HG03558 (cell line): ENCODE measurements around the gene L1CAM.
"Not testable (repeated sequence)": the region's sequence is repeated elsewhere in the genome, so short reads cannot be mapped to it uniquely, and the experiment has no call there.

Source experiments
- ATAC-seq: cut with Tn5 transposase; IDR thresholded peaks from one replicate; pipeline ENCODE4 v1.9.1; 2021; ENCODE audit warnings: moderate number of reproducible peaks; ENCODE audit not compliant: unreplicated experiment; ENCODE audit errors: extremely low read depth

Gene L1CAM

DNA sequence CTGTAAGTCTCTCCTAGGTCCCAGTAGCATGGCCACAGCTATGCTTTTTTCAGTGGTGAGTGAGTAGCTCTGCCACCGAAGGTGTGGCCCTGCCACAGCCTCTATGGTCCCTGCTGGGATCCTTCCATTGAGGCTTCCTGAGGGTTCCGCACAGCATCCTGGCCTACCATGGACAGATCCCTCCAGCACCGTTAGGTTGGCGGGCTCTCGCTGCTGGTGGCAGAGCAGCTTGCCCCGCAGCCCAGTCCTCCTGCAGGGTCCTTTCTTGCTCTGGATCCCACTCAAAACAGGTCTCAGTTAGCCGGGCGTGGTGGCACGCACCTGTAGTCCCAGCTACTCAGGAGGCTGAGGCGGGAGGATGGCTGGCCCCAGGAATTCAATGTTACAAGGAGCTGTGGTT, 53.2 kb downstream of the L1CAM start:
- ATAC-seq = no peak

DNA sequence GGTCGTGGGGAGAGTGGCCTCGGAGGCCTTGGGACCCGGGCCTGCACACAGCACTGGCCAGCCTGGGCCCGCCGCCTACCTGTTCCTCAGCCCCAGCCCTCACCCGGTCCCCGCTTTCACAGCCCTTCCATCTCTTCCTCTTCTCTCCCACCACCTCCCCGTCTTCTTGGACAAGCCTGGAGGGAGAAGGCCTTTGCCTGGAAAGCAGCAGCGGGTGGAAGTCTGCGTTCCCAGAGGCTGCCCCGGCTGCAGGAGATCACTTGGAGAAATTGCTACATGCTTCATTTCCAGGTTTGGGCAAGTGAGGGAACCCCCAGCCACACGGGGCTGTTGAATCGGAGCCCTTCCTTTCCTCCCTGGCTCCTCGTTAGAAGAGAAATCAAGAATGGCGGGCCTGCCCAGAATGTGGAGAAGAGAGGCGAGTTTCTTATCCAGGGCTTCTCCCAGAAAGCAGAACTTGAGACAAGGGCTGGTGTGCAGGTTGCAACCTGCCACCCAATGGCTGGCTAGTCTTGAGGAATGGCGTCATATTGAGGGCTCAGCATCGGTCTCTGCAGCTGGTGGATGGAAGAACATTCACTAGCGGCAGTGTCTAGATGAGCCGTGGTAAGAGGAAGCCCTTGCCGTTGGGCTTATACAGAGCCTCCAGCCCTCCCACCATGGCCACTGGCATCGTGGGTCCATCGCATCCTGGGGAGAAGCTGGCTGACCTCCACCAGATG, 54.4 kb downstream of the L1CAM start:
- no peak for ATAC-seq

DNA sequence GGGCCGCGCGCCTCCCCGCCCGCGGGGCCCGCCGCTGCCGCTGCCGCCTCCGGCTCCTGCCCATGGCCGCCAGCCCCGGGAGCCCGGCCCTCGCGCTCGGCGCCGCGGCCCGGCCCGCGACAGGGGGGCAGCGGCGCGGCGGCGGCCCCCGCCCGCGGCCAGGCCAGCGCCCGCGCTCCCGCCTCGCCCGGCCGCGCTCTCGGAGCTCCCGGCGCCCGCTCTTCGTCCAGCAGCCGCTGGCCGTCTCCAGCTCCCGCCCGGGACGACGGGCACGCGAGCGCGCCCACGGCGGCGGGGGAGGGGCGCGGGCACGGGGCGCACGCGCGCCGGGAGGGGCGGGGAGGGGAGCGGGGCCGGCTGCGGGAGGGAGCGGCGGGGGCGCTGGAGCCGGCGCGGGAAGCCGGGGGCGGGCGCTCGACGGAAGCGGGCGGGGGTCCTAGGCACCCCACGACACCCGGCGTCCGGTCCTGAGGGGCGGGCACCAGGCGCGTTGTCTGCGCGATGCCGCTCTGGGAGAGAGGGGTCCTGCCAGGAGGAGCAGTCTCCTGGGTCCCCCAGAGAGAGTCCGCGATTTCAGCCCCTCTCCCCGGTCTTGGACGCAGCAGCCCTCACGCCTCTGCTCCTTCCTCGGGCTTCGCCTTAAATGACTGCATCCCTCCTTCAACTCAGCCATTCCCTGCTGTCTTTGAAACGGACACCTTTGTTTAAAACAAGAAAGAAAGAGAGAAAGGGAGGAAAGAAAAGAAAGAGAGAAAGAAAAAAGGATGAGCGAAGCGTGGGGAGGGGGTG, 55.1 kb downstream of the L1CAM start:
- ATAC-seq = no peak

DNA sequence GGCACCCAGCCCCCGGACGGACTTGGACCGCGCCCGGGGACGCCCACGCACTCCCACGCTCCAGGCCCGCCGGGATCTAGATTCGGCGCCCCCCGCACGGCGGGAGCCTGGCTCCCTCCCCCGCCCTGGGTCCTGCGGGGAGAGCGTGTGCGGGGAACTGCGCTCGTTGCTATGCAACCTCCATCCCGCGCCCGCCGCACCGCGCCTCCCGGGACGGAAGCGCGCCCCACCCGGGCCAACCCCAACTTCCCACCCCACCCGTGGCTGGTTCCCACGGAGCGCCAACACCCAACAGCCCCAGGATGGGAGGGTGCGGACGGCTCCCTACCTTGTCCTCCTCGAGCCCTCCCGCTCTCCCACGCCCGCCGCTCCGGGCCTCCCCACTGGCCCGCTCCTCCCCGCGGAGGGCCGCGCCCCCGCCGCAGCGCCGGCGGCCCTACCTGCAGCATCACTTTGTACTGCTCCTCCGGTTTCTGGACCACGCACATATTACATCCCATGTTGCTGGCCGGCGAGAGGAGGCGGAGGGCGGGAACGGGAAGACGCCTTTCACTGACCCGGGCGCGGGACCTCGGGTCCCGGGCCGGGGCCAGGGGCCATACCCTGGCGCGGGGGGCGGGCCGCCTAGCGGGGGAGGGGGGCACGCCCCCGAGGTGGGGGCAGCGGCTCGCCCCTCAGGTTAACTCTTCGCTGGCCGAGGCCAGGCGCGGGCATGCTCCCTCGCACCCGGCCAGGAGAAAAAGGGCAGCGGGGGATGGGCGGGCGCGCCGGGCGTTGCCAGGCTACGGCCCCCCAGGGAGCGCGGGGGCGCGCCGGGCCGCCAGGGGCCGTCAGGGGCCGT, 56.0 kb downstream of the L1CAM start, which contains the start of gene PDZD4:
Gene PDZD4 (minus strand): TSS at position 746 of the 841 bp plus-strand sequence. CDS start 246 bp downstream, at position 500.
- no peak for ATAC-seq

DNA sequence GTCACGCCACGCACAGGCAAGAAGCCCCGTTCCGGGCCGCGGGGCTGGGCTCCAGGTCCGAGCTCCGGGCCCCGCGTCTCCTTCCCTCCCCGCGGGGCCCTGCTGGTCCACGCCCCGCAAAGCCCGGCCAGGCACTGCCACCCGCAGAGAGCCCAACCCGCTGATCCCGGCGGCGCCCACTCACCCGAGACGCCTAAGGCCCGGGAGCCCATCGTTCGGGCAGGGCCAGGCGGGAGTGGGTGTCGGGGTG, 56.5 kb downstream of the L1CAM start:
- ATAC-seq = no peak

DNA sequence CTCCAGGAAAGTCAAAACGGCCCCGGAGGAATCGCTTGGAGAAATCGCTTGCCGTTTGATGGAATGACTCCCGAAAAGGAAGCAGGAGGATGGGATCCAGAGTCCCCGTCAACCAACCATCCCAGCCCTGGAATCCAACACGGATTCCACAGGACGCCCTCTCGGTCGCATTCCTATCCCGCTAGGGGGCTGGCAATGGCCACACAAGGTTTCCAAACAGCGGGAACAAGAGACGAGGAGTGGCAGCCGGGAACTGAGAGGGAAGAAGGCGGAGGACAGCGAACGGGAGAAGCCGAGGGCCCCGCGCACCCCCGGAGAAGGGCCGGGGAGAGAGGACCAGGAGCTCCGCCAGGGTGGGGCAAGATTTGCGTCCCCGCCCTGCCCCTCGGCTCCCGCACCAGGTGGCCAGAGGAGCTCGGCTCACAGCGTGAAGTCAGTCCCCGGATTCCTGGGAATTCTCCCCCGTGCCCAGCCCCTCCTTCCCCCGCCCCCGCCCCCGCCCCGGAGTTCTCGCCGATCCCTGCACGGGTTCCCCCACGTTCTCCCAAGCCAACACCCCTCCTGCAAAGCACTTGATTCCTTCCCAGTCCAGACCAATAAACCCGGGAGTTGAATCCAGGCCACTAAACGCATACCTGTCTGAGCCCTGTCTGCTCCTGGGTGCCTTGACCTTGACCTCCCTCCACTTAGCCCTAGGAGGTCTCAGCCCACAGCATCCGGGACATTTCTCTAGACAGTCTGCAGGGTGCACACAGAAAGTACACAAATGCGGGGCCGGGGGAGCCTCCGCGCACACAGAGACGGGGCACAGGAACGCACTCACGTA, 57.0 kb downstream of the L1CAM start:
- ATAC-seq = no peak

DNA sequence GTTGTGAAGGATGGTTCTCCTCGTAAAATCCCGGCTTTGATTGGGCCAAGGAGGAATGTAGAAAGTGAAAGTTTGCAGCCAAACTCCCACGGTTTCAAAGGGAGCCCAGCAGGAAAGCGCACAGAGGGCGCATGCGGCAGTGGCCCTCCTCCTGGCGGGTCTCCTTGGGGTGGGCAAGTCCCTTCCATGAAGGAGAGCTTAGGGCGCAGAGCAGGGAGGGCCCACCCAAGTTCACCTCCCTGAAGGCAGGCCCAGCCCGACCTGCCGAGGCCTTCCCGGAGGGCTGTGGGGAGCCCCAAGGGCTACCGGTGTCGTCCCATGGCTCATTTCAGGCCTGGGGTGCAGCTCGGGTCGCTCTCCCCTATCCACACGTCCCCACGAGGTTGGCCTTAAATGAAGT, 57.7 kb downstream of the L1CAM start:
- ATAC-seq = no peak

DNA sequence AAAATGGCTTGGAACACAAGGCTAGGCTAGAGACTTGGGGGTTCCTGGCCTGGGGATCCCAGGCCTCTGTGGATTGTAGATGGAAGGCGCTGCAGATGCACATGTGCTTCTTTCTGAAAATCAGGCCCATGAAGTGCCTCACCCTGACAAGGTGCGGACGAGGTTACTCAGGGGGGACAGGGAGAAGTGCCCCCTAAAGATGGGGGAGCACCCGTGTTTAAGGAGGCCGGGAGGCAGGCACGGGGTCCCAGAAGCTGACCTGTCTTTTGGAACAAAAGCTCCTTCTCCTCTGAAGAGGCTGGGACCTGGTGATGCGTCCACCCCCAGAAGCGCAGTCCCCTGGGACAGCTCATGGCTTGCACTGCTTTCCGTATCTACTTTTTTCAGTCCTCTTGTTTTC, 58.1 kb downstream of the L1CAM start:
- ATAC-seq = no peak

DNA sequence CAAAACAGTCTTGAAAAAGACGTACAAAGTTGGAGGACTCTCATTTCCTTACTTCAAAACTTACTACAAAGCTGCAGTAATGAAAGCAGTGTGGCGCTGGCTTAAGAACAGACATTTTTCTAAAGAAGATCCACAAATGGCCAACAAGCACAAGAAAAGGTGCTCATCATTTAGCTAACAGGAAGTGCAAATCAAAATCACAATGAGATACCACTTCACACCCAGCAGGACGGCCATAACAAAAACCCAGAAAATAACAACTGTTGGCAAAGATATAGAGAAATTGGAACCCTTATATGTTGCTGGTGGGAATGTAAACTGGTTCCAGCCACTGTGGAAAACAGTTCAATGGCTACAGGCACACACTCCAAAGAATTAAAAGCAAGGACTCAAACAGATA, 59.0 kb downstream of the L1CAM start:
- ATAC-seq = no peak

DNA sequence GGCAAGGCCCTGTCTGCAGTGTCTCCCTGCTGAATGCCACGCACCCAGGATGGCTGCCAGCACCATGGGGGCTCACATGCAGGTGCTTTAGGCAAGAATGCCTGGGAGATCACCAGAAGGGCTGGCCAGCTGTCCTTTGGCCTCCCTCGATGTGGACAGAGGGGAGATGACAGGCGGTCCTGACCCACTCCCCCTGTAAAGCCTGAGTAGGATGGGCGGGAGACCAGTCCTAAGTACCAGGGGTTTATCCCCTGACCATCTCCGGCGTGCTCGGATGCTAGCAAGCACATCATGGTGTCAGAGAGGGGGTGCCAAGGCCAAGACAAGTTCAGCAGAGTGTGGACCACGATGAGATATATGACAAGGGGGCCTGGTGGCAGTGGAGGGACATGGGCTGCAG, 60.9 kb downstream of the L1CAM start:
- ATAC-seq = no peak

DNA sequence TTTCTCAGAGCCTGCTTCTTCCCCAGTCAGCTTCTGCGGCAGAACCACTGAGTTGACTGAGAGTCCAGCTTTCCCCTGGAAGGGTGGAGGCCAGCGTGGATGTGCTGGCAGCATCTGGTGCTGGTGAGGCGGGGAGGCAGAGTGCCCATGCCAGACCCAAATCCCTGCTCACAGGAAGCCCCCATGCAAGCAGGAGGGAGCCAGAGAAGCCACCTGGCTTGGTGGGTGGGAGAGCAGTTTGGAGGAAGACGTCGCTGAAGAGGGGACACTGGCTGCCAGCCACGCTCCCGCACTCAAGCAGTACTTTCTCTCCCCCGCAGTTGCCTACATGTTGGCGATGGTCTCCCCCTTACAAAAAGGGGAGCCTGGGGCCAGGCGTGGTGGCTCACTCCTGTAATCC, 61.6 kb downstream of the L1CAM start:
- no peak for ATAC-seq

DNA sequence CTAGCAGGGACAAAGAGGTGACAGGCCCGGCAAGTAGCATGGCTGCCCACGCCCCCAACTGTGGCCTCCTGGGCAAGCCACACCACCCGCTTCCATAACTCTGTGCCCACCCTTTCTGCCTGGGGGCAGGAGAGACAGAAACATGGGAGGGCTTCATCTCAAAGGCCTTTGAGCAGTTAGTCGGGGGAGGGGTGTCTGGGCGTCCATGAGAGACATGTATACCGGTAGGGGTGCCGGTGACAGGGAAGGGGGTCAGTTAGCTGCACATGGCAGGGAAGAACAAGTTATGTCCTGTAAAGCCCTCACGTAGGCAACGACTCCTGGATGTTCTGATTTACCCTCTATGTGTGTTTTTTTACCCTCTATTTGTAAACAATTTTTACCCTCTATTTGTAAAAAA, 64.9 kb downstream of the L1CAM start:
- no peak for ATAC-seq

DNA sequence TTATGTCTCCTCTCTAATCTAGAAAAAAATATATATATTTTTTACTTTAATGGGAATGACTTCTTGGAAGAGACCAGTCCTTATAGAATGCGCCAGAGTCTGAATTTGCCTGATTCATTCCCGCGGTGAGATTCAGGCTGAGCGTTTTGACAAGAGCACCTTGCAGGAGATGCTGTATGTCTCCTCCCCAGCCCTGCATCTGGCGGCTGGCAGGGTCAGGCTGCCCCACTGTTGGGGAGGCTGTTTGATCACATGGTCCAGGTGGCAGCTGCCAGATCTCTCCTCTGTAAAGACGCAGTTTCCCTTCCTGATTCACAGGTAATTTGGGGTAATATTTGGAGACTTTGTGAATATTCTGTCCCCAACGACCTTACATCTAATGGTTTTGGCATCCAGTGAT, 65.4 kb downstream of the L1CAM start:
- no peak for ATAC-seq

DNA sequence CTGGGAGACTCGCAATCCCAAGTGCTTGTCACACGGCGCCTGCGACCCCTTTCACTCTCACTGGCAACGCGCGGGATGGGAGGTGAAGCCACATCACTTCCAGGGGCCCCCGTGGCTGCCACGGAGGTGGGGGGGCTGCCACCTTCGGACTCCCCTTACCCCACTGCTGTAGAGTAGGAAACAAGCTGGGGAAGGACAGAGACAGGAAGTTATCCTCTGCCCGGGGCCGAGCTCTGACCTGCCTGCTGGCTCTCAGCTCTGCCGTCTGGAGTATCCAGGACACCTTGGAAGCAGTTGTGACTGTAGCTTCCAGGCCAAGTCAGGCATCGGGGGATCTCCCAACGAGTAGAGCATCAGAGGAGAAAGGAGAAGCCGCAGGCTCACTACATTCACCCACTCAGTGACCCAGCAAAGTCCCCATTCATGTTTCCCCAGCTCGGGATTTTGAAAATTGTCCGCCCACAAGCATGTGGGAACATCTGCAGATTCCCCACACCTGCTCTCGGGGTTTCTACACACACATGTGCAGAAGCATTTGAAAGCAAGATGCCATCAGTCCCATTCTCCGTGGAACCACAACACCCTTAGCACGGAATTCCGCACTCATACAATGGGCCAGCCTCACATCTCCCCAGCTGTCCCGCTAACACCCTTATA, 66.5 kb downstream of the L1CAM start:
- no peak for ATAC-seq

DNA sequence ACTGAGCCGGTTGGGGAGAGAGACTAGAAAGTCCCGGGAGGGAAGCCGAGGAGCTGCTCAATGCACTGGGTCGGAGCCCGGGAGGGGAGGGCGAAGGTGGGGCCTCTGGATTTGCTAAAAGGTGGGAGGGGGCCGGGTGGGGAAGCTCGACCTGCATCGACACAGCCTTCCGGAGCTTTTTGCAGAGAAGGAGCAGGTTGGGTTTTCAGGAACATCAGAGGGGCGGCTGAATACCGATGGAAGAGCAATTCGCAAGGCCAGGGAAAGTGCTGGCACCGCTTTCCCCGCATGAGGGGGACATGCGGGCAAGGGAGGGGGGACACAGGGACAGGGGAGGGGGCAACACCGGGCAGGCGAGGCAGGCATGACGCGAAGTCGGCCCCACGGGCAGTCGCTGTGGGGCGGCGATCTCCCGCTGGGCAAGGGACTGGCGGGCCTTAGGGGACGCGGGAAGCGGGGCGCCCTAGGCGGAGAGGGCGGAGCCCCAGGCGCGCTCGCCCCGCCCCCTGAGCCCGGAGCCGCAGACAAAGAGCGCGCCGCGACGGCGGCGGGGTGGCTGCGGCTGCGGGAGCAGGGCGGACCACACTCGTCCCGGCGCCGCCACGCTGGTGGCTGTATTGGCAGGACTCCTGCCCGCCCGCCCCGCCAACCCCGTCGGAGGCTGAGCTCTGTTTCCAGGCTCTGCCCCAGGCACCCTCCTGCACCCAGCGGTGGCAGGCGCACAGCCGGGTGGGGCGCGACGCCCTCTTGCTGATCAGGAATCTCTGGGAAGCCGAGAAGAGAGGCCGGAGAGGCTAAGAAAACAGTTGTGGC, 67.2 kb downstream of the L1CAM start:
- ATAC-seq = no peak

DNA sequence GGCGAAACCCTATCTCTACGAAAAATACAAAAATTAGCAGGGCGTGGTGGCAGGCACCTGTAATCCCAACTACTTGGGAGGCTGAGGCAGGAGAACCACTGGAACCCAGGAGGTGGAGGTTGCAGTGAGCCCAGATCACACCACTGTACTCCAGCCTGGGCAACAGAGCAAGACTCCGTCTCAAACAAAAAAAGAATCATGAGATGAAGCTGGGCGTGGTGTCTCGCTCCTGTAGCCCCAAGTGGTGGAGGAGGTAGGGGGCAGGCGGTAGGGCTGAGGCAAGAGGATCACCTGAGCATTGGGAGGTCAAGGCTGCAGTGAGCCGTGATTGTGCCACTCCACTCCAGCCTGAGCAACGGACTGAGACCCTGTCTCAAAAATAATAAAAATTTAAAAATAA, 67.9 kb downstream of the L1CAM start:
- ATAC-seq = not testable (repeated sequence)

DNA sequence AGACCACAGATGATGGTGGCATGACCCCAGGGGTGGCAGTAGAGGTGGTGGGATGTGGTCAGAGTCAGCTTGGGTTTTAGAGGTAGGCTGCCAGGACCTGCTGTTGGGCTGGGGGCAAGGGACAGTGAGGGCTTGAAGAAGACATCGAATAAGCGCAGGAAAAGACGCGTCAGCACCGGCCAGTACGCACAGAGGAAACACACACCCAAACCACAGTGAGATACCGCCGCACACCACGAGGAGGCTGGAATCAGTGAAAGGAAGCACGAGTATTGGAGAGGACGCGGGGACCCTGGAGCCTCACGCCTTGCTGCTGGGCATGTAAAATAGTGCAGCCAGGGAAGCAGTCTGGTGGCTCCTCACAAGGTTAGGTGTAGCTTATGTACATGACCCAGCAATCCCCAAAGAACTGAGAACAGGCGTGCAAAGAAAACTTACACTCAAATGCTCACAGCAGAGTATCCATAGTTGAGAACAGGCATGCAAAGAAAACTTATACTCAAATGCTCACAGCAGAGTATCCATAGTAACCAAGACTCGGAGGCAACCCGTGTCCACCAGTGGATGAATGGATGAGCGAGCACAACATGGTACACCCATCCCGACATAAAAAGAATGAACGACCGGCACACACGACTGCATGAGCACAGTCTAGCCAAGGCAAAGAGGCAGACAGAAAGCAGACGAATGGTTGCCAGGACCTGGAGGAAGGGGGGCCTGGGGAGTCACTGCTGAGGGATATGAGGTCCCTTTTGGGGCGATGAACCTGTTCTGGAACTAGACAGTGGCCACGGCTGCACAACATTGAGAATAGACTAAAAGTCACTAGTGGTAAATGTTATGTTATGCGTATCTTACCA, 68.9 kb downstream of the L1CAM start:
- ATAC-seq = no peak
